Adrenal gland (tissue), 5 donors: ENCODE measurements around the gene TBC1D8B.

Experiments
- CTCF ChIP-seq, 6 experiments: fragments of 450-650 bp in 4 of 6; fragments of 200-600 bp in 2 of 6; sonication (generic) in 1 of 6; IDR thresholded peaks; 1 replicate in 5 of 6; 2 replicates in 1 of 6; pipeline versions ENCODE4 v1.5.1 to v1.8.0; 2016 to 2021; ENCODE audit warnings: antibody characterized with exemption in 6 of 6, mild to moderate bottlenecking in 2 of 6, moderate library complexity in 1 of 6
- POLR2A ChIP-seq, 2 donors: fragments of 450-650 bp; IDR thresholded peaks; one replicate each; pipeline ENCODE4 v1.6.1; 2017; ENCODE audit warnings: antibody characterized with exemption in 2 of 2, mild to moderate bottlenecking in 2 of 2, moderate library complexity in 1 of 2
- donor health status: DM: no; HTN: no; CAD: no.

GRCh38 chrX:106894392-106894909, 92.0 kb downstream of the TBC1D8B start:
- TF ChIP-seq CTCF (IDR thresholded peaks at IDR 0.05) (peak; percentile 63 to 85 (median 75)), POLR2A (IDR thresholded peaks at IDR 0.05) (no peak)
